Left lobe of liver (tissue), 2 donors: ENCODE measurements around the gene ISL1. TPM values are rescaled to one million over a fixed set of nuclear protein-coding genes. Genes with fewer than 3 reads are reported as not detected.

Source experiments
- ATAC-seq: fragments of 200-7000 bp; cut with Tn5 transposase; one replicate; pipeline ENCODE4 v1.9.1; 2020; ENCODE audit warnings: mild to moderate bottlenecking, moderate library complexity
- DNase-seq: peaks from one replicate; pipeline ENCODE4 v3.0.0-alpha.2; 2020; ENCODE audit warnings: low spot score
- total RNA-seq: library from RNA; stranded (reverse); gene quantifications from one replicate; pipeline ENCODE4 v1.2.1, GENCODE V29; 2021
- donor health status: DM: no; HTN: no; CAD: no; lungs with moderate emphysema.
- donor health status: DM: no; HTN: yes; CAD: no.

ISL1 gene
- not detected for total RNA-seq

DNA sequence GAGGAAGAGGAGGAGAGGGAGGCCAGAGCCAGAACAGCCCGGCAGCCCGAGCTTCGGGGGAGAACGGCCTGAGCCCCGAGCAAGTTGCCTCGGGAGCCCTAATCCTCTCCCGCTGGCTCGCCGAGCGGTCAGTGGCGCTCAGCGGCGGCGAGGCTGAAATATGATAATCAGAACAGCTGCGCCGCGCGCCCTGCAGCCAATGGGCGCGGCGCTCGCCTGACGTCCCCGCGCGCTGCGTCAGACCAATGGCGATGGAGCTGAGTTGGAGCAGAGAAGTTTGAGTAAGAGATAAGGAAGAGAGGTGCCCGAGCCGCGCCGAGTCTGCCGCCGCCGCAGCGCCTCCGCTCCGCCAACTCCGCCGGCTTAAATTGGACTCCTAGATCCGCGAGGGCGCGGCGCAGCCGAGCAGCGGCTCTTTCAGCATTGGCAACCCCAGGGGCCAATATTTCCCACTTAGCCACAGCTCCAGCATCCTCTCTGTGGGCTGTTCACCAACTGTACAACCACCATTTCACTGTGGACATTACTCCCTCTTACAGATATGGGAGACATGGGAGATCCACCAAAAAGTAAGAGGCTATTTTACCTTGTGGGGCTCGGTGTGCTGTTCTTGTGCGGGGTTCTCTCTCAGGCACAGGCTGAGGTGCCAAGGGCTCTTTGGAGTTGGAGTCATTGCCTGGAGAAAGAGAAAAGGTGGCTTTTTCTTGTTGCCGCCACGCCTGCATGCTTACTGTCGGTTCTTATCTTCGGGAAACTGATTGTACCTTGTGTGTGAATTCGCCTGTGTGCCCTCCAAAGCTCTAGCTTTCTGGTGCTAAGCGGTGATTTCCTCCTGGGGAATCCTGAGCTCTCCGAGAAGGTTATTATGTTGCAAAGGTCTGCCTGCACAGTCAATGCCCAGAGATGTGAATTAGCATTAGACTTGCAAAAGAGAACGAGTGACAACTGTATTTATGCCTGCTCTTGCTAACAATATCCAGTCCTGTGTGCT, at the start of gene ISL1:
Gene ISL1, plus strand, starts transcription at position 318 of the 991 bp plus-strand sequence. Its CDS starts 224 bp downstream, at position 542.
- ATAC-seq (peak; percentile 39), DNase-seq (no peak)

DNA sequence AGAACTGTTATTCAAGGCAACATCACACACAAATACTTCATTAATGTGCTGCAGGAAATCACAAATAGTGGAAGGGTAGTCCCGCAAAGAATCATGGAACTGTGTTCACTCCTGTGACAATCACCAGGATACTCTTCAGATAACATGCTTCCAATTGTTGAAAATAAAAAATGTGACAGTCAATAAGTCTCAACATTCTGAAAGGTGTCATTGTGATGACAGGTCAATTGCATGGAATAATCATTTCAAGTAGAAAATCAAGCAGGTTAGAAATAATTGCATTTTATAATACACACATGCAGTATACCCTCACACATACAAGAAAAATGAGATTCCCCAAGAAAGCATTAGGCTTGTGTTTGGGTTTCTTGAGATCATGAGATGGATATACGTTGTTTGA, 46.4 kb upstream of the ISL1 start:
- no peak for DNase-seq

GRCh38 chr5:51345106-51345505, 38.1 kb upstream of the ISL1 start:
- DNase-seq (no peak), ATAC-seq (no peak)

More for the DNA sequence above, 46.4 kb upstream of the ISL1 start:
- ATAC-seq, result no peak

DNA sequence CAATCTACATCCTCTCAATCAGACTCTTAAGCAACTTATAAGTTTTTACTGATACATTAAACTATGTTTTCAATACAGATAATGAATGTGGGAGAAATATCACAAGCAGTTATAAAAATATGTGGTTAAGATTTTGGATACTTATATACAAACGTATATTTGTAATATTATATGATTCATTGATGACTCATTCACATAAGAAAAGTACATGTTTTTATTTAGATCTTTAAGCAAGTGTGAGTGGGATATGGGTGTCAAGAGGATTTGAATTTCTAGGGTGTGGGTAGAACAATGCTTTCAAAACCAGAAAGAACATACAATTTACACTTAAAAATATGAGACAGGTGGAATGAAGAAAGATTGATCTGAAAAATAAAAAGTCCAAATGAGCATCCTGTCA, 36.1 kb upstream of the ISL1 start:
- DNase-seq (no peak), ATAC-seq (no peak)

DNA sequence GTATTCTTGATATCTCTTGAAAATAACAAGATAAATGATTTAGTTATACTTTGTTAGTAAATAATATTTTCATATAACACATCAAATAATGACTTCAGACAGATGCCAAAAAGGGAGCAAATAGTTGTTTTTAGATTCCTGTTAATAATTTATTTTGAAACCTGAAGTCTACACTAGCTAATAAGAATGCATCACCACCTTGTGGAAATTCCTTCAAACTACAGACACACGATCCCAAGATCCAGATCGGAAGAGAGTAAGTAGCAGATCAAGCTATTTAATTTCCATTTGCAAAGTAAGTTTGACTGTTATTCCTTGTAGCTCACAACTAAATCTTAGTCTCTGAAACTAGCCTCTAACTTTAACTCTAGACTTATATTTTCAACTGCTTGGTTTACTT, 35.5 kb upstream of the ISL1 start:
- DNase-seq (no peak), ATAC-seq (peak; percentile 35)

DNA sequence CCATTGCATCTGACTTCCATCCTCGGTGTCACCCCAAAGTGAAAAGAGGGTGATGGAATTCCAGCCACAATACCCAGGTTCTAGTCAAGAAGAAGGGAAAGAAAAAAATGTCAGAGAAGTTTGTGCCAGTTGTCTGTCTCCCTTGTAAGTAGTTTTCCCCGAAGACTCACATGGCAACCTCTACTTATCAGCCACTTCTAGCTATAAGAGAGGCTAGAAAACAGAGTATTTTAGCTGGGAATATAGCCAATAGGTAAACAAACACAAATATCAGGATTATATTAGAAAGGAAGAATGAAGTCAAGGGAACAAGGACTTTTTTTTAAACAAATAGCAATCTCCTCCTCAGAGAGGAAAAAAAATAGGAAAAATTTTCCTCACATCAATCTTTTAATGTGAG, 12.2 kb upstream of the ISL1 start:
- DNase-seq, result no peak
- no peak for ATAC-seq

GRCh38 chr5:51373880-51374523, 9.2 kb upstream of the ISL1 start:
- DNase-seq, result no peak
- no peak for ATAC-seq

DNA sequence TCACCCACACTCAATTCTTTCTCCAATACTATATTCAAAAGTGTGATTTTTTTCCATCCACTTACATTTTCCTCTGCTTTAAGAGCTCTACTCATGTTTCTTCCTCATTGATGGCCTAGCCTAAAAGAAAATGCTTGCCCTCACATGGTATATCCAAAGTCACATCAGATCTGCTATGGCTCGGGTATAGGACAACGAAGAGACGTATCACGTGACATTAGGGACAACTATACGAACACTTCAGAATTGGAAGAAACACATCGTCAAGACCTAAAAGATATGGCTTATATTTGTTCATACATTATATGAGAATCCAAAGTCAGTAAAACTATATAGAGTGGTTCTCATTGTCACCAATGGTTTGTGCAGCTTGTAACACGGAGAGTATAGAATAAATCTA, 8.2 kb upstream of the ISL1 start:
- ATAC-seq, result no peak
- DNase-seq, result no peak

- ATAC-seq, result no peak
Measured at GRCh38 chr5:51376509-51376908, 6.7 kb upstream of the ISL1 start.

GRCh38 chr5:51377151-51378060, 5.8 kb upstream of the ISL1 start:
- ATAC-seq, result no peak

More at GRCh38 chr5:51376509-51376908, 6.7 kb upstream of the ISL1 start:
- no peak for DNase-seq

DNA sequence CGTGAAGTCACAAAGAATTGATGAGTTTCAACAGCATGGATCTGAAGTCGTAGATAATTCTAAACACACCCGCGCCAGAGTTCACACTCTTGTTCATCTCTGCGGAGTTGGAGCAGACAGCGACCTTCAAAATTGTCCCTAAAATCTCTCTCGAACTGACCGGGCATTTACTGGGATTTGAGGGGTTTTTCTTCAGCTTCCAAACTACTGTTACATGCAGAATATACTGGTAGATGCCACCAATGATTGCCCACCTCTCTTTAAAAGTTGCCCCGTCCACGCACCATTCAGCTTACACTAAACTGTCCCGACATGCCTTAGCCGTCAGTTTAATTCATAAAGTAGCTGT, 5.2 kb upstream of the ISL1 start:
- ATAC-seq (no peak), DNase-seq (no peak)

More at GRCh38 chr5:51377151-51378060, 5.8 kb upstream of the ISL1 start:
- DNase-seq, result no peak

DNA sequence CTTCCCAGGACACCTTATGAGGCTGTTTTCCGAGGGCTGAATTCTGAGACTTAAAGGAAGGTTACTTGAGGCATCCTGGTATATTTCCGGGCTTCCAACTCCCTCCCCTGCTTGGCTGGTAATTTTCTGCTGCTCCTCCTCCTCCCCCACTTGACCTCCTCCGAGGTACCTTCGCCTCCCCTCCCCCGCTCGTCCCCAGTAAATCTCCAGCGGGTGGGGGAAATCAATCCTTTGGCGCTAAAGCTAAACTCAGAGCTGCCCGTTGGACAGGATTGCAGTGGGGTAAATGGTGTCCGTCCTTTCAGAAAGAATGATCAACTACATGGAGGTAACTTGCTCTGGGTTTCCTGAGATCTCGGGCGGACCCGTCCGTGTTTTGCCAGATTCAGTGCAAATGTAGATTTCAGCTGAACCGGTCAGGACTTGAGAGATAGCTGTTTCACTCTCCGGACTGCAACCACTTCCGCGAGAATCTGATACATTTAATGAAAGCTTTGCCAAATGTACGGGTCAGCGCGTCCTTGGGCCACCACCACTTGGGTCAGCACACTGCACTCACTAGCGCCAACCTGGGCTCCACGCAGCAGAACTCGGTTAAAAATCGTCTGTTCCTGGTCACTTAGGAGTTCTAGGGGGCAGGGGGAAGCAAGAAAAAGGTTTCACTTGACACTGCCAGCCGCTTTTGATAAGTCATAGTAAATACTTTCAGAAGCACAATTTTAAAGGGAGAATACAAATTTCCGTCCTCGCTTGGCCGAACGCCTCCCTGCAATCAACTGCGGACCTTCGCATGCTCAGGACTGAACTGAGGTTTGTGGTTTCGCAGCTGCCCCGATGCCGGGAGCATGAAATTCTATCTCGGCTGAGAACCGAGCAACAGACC, 4.6 kb upstream of the ISL1 start:
- peak; percentile 68 for ATAC-seq
- no peak for DNase-seq

DNA sequence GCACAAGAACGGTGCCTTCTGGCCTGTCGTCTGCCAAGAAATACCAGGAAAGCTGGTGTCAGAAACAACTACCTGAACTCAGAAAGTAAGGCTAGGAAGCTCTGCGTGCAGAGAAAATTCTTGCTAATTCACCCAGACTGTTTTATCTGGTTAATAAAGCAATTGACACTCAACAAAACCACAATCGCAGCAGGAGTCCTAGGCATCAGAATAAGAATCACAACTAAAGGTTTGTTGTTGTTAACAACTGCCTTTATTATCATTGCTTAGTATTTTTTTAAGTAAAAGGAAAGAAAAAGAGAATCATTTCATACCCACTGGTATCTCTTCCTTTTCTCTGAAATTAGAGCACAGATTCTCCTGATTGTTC, 3.9 kb upstream of the ISL1 start:
- ATAC-seq (no peak), DNase-seq (no peak)

- ATAC-seq (peak; percentile 43), DNase-seq (no peak)
Measured at GRCh38 chr5:51380603-51381207, 2.5 kb upstream of the ISL1 start.

- no peak for ATAC-seq
- no peak for DNase-seq
Measured at GRCh38 chr5:51381761-51382474, 1.3 kb upstream of the ISL1 start.

DNA sequence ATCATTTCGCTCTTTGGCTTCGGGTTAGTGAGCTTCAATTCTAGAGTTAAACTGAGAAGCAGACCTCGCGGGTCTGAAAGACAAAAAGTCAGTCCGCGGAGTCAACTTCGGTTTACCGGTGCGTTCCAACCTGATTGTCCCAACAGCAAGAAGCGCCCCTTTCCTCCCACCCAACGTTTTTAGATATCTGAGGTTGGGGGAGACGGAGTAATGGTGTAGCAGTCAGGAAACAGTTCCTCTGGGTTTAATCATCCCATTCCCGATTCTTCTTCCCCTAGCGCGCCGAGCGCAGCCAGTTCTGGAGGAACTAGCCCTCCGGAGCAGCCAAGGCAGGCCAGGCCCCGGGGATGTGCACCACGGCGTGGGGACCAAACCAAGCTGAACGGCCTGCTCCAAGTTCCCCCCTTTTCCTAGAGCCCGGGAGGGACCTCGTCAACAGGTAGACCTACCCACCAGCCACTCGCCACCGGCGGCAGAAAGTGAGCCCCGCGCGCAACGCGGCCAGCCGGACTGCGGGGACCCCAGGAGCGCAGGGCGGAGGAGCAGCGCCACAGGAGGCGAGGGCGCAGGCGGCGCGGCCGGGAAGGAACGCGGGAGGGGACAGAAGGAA, 622 bp upstream of the ISL1 start:
- ATAC-seq (no peak), DNase-seq (no peak)

GRCh38 chr5:51384281-51384840, 1.1 kb downstream of the ISL1 start:
- no peak for ATAC-seq
- DNase-seq, result no peak

- no peak for DNase-seq
- no peak for ATAC-seq
Measured at GRCh38 chr5:51385216-51385615, 2.0 kb downstream of the ISL1 start.
